Vagina (tissue), 2 donors: ENCODE data around the gene CNTN3.

ENCODE experiments used
- CTCF ChIP-seq, 3 experiments: fragments of 450-650 bp in 2 of 3; fragments of 200-600 bp in 1 of 3; sonication (generic) in 1 of 3; IDR thresholded peaks; one replicate each; pipeline ENCODE4 v1.5.1; 2017 to 2019; ENCODE audit warnings: antibody characterized with exemption in 3 of 3, mild to moderate bottlenecking in 2 of 3, moderate library complexity in 2 of 3
- POLR2A ChIP-seq, 2 donors: fragments of 450-650 bp; IDR thresholded peaks; one replicate each; pipeline ENCODE4 v1.6.1; 2017; ENCODE audit warnings: antibody characterized with exemption in 2 of 2, mild to moderate bottlenecking in 2 of 2, moderate library complexity in 2 of 2
- POLR2AphosphoS5 ChIP-seq, 2 donors: sonication (generic); formaldehyde crosslinking; IDR thresholded peaks; one replicate each; pipeline ENCODE4 v1.9.0; 2017; ENCODE audit warnings: antibody characterized with exemption in 2 of 2, mild to moderate bottlenecking in 2 of 2, low read depth in 1 of 2; ENCODE audit not compliant: insufficient read depth in 1 of 2

- no peak for TF ChIP-seq CTCF (IDR thresholded peaks at IDR 0.05)
- TF ChIP-seq POLR2A (IDR thresholded peaks at IDR 0.05): no peak
- no peak for TF ChIP-seq POLR2AphosphoS5 (IDR thresholded peaks at IDR 0.05; ENCODE audit: insufficient read depth in 1 of 2, low read depth in 1 of 2)
Observed at GRCh38 chr3:74614107-74614967, at the start of gene CNTN3.
